ENCODE measurements around the gene NDUFA8.
A peak's percentile ranks its signal among the peaks of the same experiment; 100 is the strongest.

NDUFA8 gene

GRCh38 chr9:122159026-122159924, at the start of gene NDUFA8, which contains the start of gene MORN5:
Gene NDUFA8, minus strand, starts transcription at chr9:122159779. Its CDS starts 102 bp downstream, at chr9:122159677.
Gene MORN5, plus strand, starts transcription at chr9:122159908. Its CDS starts 65 bp downstream, at chr9:122159973.
- peak; percentile 93 for DNase-seq (ENCODE audit: low spot score)

GRCh38 chr9:122207096-122207495, 47.5 kb upstream of the NDUFA8 start:
- no peak for DNase-seq (ENCODE audit: low spot score)

GRCh38 chr9:122206118-122207046, 46.8 kb upstream of the NDUFA8 start:
- no peak for DNase-seq (ENCODE audit: low spot score)

- DNase-seq (ENCODE audit: low spot score), result no peak
Observed at GRCh38 chr9:122205176-122205575, 45.6 kb upstream of the NDUFA8 start.

- DNase-seq (ENCODE audit: low spot score), result no peak
Observed at GRCh38 chr9:122204491-122204890, 44.9 kb upstream of the NDUFA8 start.

- no peak for DNase-seq (ENCODE audit: low spot score)
Observed at GRCh38 chr9:122204055-122204454, 44.5 kb upstream of the NDUFA8 start.

DNA sequence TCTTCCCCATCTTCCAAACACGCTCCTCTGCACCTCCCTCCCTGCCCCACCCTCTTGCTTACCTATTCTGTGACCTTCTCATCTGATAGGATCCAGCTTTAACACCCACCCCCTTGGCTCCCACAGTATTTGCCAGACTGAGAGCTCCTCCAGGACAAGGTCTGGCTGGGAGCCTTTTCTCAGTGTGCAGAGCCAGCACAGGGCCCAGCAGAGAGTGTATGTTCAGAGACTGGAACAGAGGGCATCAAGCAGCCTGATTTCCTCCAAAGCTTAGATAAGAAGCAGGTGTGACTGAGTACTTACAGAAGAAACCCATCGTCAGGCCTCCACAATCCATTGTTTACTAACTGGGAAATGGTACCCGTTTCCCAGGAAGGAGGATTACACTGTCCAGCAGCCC, 42.5 kb upstream of the NDUFA8 start:
- no peak for DNase-seq (ENCODE audit: low spot score)

GRCh38 chr9:122201641-122202040, 42.1 kb upstream of the NDUFA8 start:
- DNase-seq (ENCODE audit: low spot score), result no peak

- DNase-seq (ENCODE audit: low spot score), result no peak
Observed at GRCh38 chr9:122200960-122201595, 41.5 kb upstream of the NDUFA8 start.

GRCh38 chr9:122197882-122198281, 38.3 kb upstream of the NDUFA8 start:
- no peak for DNase-seq (ENCODE audit: low spot score)

DNA sequence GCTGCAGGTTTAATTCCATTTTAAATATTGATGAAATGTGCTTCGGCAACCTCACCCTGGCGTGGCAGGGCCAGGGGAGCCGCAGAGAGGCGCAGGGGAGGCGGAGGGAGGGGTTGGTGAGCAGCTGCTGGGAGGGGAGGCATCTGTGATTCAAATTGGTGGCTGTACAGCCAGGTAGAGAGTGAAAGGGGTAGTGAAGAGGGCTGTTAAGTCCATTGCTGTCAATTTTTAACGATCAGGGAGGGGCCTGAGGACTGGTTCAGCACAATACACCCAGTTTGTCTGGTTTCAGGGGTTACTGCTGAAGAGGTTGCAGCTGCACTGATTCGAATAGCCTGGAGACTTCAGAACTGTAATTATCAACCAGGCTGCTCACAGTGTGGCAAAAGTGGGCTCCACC, 37.8 kb upstream of the NDUFA8 start:
- DNase-seq (ENCODE audit: low spot score), result no peak

GRCh38 chr9:122195875-122196274, 36.3 kb upstream of the NDUFA8 start:
- no peak for DNase-seq (ENCODE audit: low spot score)

DNA sequence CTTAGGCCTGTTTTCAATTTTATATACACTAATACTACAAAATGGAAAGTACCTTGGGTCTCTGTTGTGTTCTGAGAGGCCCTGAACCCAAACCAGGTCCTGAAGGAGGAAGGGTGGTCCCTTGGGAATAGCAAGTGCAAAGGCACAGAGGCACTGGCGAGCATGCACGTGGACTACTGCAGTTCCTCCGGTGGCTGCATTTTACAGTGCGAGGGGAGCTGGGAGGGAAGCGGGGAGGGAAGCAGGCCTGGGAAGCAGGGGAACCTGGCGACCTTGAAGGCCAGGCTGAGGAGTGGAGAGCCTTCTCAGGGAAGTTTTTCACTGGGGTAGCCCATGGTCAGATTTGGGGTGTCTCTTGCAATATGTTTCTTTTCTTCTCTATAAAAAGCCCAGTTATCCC, 34.1 kb upstream of the NDUFA8 start:
- DNase-seq (ENCODE audit: low spot score), result no peak

DNA sequence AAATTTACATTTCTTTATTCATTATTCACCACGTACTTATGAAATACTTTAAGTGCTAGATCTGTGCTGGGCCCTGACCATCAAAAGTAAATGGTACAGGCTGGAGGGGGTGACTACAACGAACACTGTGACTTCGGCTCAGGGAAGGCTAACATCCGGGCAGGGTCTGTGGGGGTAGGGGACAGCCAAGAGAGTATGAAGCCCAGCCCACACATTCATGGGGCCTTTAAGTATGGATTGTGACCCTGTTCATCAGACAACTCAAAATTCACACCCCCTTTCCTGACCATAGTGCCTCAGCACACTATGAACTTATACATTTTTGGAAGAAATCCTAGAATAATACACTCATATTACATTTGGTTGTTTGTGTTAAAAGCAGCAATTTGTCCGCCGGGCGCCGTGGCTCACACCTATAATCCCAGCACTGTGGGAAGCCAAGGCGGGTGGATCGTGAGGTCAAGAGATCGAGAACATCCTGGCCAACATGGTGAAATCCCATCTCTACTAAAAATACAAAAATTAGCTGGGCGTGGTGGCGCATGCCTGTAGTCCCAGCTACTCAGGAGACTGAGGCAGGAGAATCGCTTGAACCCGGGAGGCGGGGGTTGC, 33.4 kb upstream of the NDUFA8 start:
- no peak for DNase-seq (ENCODE audit: low spot score)

DNA sequence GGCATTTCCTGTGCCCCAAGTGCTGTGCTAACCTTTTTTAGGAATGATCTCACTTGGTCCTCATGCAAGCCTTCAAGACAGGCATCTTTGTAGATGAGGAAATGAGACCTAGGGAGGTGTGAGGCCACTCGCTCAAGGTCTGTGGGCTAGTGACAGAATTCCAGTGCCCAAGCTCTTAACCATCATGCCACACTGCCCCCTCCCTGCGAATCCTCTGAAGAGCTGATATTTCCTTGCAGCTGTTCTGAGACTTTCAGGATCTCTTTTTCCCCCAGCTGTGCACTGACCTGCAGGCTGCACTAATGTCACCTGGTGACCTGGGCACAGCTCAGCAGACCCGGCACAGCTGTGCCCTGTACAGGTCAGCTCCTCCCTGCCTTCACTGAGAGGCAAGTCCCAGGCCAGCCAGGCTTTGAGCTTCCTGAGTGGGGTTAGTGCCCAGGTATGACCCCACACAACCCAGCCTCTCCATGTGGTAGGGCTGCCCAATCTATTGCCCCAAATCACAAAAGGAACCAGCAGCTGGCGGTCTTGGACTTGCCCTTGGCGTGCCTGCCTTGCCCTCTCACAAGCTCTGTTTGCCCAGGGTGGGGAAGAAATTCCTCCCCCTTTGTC, 32.8 kb upstream of the NDUFA8 start:
- DNase-seq (ENCODE audit: low spot score), result no peak

- DNase-seq (ENCODE audit: low spot score), result no peak
Observed at GRCh38 chr9:122191584-122191983, 32.0 kb upstream of the NDUFA8 start.

- no peak for DNase-seq (ENCODE audit: low spot score)
Observed at GRCh38 chr9:122190597-122191381, 31.2 kb upstream of the NDUFA8 start.

DNA sequence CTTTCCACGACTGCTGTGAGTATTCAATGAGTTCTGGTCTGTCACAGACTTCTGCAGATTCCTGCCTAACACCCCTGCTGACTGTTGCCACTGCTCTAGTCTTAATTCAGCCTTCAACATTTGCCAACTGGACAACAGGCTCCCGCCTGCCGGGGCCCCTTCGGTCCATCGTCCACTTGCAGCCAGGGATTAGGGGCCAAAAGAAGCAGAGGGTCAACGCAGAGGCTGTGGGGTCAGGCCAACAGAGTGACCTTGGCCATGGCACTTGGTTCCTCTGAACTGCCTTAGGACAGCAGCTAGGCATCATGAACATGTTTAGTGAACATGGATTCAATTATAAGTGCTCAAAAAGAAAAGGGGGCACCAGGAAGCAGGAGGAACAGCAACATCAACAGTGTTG, 28.8 kb upstream of the NDUFA8 start:
- DNase-seq (ENCODE audit: low spot score), result no peak

DNA sequence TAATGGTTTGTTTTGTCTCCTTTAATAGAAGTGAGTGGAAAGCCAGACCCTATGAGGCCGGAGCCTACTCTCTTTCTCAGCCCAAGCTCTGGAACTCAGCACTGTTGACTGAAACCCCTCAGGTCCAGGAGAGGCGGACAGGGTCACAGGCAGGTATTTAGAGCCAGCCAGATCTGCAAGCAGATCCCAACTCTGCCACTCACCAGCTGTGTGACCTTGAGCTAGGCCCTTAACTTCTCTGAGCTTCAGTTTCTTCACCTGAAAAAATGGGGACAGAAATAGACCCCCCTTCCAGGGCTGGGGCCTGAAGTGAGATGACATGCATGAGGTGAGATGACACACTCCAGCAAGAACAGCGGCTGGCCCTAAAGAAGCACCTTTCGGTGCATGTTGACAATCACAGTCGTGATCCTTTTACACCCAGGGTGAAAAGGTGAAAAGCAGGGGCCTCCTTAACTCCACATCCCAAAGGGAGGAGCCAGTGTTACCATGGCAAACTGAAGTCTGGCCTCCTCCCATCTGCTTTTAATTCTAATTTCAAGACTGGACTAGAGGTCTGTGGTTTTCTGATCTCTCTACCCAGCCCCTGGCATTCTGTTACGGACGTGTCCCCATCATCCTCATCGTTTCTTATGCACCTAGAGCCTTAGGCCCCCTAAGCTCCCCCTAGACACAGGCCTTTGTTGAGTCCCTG, 27.3 kb upstream of the NDUFA8 start:
- no peak for DNase-seq (ENCODE audit: low spot score)

DNA sequence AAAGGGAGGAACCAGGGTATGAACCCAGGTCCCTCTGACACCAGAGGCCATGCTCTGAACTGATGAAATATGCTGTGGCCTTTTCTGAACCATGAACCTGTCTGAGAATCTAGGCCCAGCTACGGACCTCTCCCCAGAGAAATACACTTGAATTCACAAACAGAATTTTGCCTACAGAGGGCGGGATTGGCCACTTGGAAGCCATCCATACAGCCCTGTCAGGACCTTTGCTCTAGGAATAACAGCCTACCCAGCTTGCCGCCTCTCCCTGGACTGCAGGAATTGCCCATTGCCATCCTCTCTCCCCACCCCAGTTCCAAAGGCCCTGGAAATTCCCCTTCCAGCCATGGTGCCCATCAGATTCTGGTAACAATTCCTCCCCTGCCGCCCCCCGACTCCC, 26.7 kb upstream of the NDUFA8 start:
- no peak for DNase-seq (ENCODE audit: low spot score)
